ENCODE results near the gene GPR42. TPM values are rescaled to one million over a fixed set of nuclear protein-coding genes. Genes with fewer than 3 reads are reported as not detected.

GPR42 gene
- total and polyA plus RNA-seq, 12 donors = not detected

DNA sequence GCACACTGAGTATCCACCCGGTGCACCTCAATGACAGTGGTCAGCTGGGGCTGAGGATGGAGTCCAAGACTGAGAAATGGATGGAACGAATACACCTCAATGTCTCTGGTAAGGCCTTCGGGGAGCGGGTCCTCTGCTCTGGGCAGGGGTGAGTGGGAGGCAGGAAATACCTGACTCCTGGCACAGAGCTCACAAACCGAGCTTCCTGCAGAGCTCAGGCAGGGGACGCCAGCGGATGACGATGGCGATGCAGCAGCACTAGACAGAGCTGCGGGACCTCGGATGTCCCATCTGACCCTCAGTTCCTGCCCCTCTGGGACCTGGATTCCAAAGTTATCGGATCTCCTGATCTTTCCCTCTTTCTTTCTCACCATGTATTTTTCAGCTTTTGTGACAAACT, 38.1 kb upstream of the GPR42 start:
- TF ChIP-seq, protein P1, sequence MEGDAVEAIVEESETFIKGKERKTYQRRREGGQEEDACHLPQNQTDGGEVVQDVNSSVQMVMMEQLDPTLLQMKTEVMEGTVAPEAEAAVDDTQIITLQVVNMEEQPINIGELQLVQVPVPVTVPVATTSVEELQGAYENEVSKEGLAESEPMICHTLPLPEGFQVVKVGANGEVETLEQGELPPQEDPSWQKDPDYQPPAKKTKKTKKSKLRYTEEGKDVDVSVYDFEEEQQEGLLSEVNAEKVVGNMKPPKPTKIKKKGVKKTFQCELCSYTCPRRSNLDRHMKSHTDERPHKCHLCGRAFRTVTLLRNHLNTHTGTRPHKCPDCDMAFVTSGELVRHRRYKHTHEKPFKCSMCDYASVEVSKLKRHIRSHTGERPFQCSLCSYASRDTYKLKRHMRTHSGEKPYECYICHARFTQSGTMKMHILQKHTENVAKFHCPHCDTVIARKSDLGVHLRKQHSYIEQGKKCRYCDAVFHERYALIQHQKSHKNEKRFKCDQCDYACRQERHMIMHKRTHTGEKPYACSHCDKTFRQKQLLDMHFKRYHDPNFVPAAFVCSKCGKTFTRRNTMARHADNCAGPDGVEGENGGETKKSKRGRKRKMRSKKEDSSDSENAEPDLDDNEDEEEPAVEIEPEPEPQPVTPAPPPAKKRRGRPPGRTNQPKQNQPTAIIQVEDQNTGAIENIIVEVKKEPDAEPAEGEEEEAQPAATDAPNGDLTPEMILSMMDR (IDR thresholded peaks at IDR 0.05) = no peak
- no peak for TF ChIP-seq POLR2A (IDR thresholded peaks at IDR 0.05)
- intact Hi-C loops (cut with DNase I) = no loop called here
- no peak overlapping the region for H3K27ac ChIP-seq
- H3K36me3 ChIP-seq (replicated peaks in 1 of 2) = no peaks in the 10 kb centered on the region
- no peaks in the 10 kb centered on the region for H3K4me1 ChIP-seq (replicated peaks in 1 of 2)
- H3K9me3 ChIP-seq (replicated peaks in 1 of 3) = no peaks in the 10 kb centered on the region
- H3K4me3 ChIP-seq = no peak overlapping the region
- no peak for DNase-seq
- H3K27me3 ChIP-seq = no peaks in the 10 kb centered on the region
- WGBS, 4 donors = 52 to 84% (median 66%) methylated on average over 12 of the region's 12 CpGs

DNA sequence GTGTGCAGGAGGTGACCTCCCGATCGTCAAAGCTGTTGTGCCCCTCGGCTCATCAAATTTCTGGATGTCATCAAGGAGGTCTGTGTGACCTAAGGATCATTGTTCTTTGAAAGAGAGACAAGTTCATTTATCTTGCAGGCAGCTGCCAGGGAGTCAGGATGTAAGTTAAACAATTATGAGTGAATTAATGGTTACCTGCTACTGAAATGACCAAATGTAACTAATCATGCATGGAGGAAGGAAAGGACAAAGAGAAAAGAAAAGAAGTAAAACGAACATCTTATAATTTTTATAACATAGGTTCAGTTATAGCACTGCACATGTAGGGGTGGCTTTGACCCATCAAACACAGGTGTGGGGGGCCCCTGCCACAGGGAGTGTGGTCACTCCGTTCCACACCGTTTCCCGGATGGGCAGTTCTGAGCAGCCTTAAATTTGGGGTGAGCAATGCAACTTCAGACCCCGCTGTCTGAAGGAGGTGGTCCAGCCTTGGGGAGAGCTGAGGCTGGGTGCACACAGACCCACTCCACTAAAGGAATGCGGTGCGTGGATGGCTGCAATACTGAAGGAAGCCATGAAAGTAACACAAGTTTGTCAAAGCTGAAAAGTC, 36.6 kb upstream of the GPR42 start:
- TF ChIP-seq, protein P1 (IDR thresholded peaks at IDR 0.05) = no peak
- TF ChIP-seq POLR2A (IDR thresholded peaks at IDR 0.05) = no peak
- Histone ChIP-seq H3K27me3 (no peaks in the 10 kb centered on the region), H3K36me3 (replicated peaks in 1 of 2) (no peaks in the 10 kb centered on the region), H3K9me3 (replicated peaks in 1 of 3) (no peaks in the 10 kb centered on the region), H3K4me3 (no peak overlapping the region), H3K27ac (no peak overlapping the region), H3K4me1 (replicated peaks in 1 of 2) (no peaks in the 10 kb centered on the region)
- WGBS, 4 donors = 81 to 89% (median 87%) methylated on average over 9 to 10 of the region's 10 CpGs
- intact Hi-C loops (cut with DNase I) = no loop called here
- no peak for DNase-seq

DNA sequence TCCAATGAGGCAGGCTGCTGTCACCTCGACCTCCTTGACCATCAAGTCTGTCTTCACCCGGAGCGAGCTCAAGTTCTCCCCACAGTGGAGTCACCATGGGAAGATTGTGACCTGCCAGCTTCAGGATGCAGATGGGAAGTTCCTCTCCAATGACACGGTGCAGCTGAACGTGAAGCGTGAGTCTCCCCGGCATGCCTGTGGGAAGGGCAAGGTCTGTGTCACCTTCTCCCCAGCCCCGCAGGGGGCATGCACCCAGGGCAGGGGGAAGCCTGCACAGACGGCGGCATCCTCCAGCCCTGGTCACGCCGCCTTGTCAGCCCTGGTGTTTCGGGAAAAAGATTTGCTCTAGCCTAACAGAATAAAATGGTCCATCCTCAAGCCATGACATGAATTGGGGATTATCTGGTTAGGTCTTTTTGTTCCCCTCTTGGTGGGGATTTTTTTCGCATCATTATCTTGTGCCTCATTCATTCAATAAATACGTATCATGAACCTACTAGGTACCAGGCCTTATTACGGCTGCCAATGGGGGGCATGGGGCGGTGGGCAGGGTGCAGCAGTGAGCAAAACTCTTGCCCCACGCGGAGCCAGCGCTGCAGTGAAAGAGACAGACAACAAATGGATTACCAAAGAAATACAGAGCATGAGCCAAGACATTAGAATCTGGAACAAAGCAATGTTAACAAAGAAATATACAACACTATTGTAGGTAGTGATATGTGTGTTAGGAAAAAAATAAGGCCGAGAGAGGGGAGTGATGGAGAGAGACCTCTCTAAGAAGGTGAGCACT, 34.5 kb upstream of the GPR42 start:
- DNase-seq = no peak
- 86 to 91% (median 90%) methylated on average over 18 to 21 of the region's 21 CpGs for WGBS, 4 donors
- H3K36me3 ChIP-seq (replicated peaks in 1 of 2) = no peaks in the 10 kb centered on the region
- intact Hi-C loops (cut with DNase I) = no loop called here
- H3K27me3 ChIP-seq = no peaks in the 10 kb centered on the region
- TF ChIP-seq, protein P1 (IDR thresholded peaks at IDR 0.05) = no peak
- TF ChIP-seq POLR2A (IDR thresholded peaks at IDR 0.05) = no peak
- no peaks in the 10 kb centered on the region for H3K4me1 ChIP-seq (replicated peaks in 1 of 2)
- no peaks in the 10 kb centered on the region for H3K9me3 ChIP-seq (replicated peaks in 1 of 3)
- H3K4me3 ChIP-seq = no peak overlapping the region
- no peak overlapping the region for H3K27ac ChIP-seq

GRCh38 chr19:35337097-35337983, 33.5 kb upstream of the GPR42 start:
- TF ChIP-seq, protein P1 (IDR thresholded peaks at IDR 0.05) = no peak
- no peak for DNase-seq
- no peaks in the 10 kb centered on the region for H3K36me3 ChIP-seq (replicated peaks in 1 of 2)
- no peaks in the 10 kb centered on the region for H3K9me3 ChIP-seq (replicated peaks in 1 of 3)
- intact Hi-C loops (cut with DNase I) = no loop called here
- no peaks in the 10 kb centered on the region for H3K27me3 ChIP-seq
- H3K4me3 ChIP-seq = no peak overlapping the region
- WGBS, 4 donors = 74 to 83% (median 79%) methylated on average over 21 to 25 of the region's 25 CpGs
- H3K4me1 ChIP-seq (replicated peaks in 1 of 2) = no peaks in the 10 kb centered on the region
- no peak overlapping the region for H3K27ac ChIP-seq

All from adrenal gland (tissue), 12 donors.